Smooth muscle cell (in vitro differentiated cells): ENCODE data around the gene MRPL36. TPM values are rescaled to one million over a fixed set of nuclear protein-coding genes. Genes with fewer than 3 reads are reported as not detected.

Source experiments
- DNase-seq: peaks from one replicate; lab custom pipeline; 2025; ENCODE audit not compliant: unreplicated experiment; lab: John Stamatoyannopoulos, UW
- H2AFZ ChIP-seq: fragments of 200-600 bp; sonication (generic); 2 replicates; pipeline ENCODE4 v1.6.0; 2016; ENCODE audit warnings: antibody characterized with exemption, low read depth, mild to moderate bottlenecking
- H3F3A ChIP-seq: fragments of 200-600 bp; sonication (generic); 2 replicates; pipeline ENCODE4 v1.6.0; 2017; ENCODE audit warnings: antibody characterized with exemption, low read depth
- H3K27ac ChIP-seq: fragments of 200-600 bp; sonication (generic); 2 replicates; pipeline ENCODE4 v1.5.1; 2016; ENCODE audit warnings: low read depth, mild to moderate bottlenecking
- H3K27me3 ChIP-seq: fragments of 200-600 bp; sonication (generic); 2 replicates; pipeline ENCODE4 v1.6.1; 2016; ENCODE audit warnings: low read depth, mild to moderate bottlenecking
- H3K36me3 ChIP-seq: fragments of 200-600 bp; sonication (generic); 2 replicates; pipeline ENCODE4 v1.5.1; 2016; ENCODE audit warnings: low read depth
- H3K4me1 ChIP-seq: fragments of 200-600 bp; sonication (generic); 2 replicates; pipeline ENCODE4 v1.5.1; 2016; ENCODE audit warnings: low read depth
- H3K4me2 ChIP-seq: fragments of 200-600 bp; sonication (generic); 2 replicates; pipeline ENCODE4 v1.6.0; 2016; ENCODE audit warnings: mild to moderate bottlenecking
- H3K4me3 ChIP-seq: fragments of 200-600 bp; sonication (generic); 2 replicates; pipeline ENCODE4 v1.5.1; 2016; ENCODE audit warnings: mild to moderate bottlenecking
- H3K79me2 ChIP-seq: fragments of 200-600 bp; sonication (generic); 2 replicates; pipeline ENCODE4 v1.6.0; 2016; ENCODE audit warnings: low read depth, mild to moderate bottlenecking
- H3K9ac ChIP-seq: fragments of 200-600 bp; sonication (generic); 2 replicates; pipeline ENCODE4 v1.6.0; 2016; ENCODE audit warnings: low read depth
- H3K9me3 ChIP-seq: fragments of 200-600 bp; sonication (generic); replicated peaks from 2 replicates; pipeline ENCODE4 v1.5.1; 2016; ENCODE audit warnings: low read depth
- H4K20me1 ChIP-seq: fragments of 200-600 bp; sonication (generic); 2 replicates; pipeline ENCODE4 v1.6.0; 2016; ENCODE audit warnings: low read depth
- CTCF ChIP-seq: fragments of 200-600 bp; sonication (generic); IDR thresholded peaks from 2 replicates; pipeline ENCODE4 v1.5.1; 2017; ENCODE audit warnings: borderline replicate concordance, mild to moderate bottlenecking, antibody characterized with exemption; ENCODE audit not compliant: insufficient read depth, poor library complexity, severe bottlenecking
- WGBS: methylation state at CpG from one replicate; pipeline ENCODE4 v1.1.7; 2016; ENCODE audit warnings: low lambda C conversion rate; 5-methylcytosine and 5-hydroxymethylcytosine counted together
- polyA plus RNA-seq: library from polyadenylated mRNA; unstranded; fragments of >200 nt; fragmentation: Nextera tagmentation; extraction: Ambion mirVana; gene quantifications from 2 replicates; pipeline ENCODE4 v1.2.1, GENCODE V29; 2016
- total RNA-seq: library from RNA; depleted of rRNA; stranded (reverse); fragments of >200 nt; gene quantifications from 2 replicates; pipeline ENCODE4 v1.2.3, GENCODE V29; 2014

MRPL36 gene
- total and polyA plus RNA-seq, 2 experiments from 2014 or later: 42.9 to 110 TPM

- Histone ChIP-seq H3K79me2 (no peaks in the 10 kb centered on the region), H3K9me3 (no peaks in the 10 kb centered on the region), H3K27me3 (no peaks in the 10 kb centered on the region), H3K4me3 (no peak overlapping the region), H3K36me3 (no peaks in the 10 kb centered on the region), H2AFZ (no peak overlapping the region), H4K20me1 (no peaks in the 10 kb centered on the region), H3K27ac (no peak overlapping the region), H3K9ac (no peak overlapping the region), H3K4me1 (no peaks in the 10 kb centered on the region), H3K4me2 (no peak overlapping the region), H3F3A (no peaks in the 10 kb centered on the region)
- no peak for DNase-seq
- 92% methylated on average over 16 of the region's 16 CpGs for WGBS
- TF ChIP-seq CTCF: no peak
Observed at GRCh38 chr5:1752881-1753280, 46.8 kb downstream of the MRPL36 start.

DNA sequence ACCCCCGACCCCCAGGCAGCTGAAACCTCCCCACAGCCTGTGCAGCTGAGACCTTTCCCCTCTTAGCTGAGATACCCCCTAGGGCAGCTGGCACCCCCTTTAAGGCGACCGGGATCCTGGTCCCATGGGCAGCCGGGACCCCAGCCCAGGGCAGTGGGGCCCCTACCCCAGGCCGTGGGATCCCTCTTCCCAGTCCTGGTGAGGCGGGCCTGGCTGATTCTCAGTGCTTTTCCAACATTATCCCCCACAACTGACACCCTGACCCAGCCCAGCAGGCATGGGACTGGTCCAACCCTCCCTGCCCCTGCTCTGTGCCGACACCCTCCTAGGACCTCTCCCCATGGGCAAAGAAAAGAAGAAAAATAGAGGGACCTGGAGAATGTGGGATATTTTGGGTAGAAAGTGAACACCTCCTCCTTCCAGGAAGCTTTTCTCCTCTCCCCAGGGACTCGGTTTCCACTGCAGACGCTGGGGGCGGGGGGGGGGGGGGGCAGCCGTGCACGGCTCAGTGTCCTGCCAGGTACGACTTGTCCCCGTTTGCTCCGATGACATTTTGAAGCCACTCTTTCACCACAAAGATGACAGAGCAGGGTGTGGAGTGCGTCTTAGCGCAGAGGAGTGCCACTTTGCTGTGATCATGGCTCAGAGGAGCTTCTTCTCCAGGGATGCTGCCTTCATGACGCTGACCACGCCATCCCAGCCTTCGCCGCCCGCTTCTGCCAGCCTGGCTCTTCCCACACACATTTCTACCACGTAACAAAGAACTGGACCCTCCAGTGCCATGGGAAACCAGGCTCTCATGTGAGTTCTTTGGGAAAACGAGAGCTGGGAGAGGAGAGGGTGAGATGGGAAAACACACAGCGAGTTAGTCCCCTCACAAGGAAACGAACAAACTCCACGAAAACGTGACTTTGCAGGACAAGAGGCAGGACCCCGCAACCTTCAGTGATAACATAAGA, 47.5 kb downstream of the MRPL36 start:
- Histone ChIP-seq H3K27ac (no peak overlapping the region), H4K20me1 (no peaks in the 10 kb centered on the region), H3K4me3 (no peak overlapping the region), H3K27me3 (no peaks in the 10 kb centered on the region), H3K79me2 (no peaks in the 10 kb centered on the region), H2AFZ (no peak overlapping the region), H3K4me1 (no peaks in the 10 kb centered on the region), H3K9ac (no peak overlapping the region), H3F3A (no peaks in the 10 kb centered on the region), H3K4me2 (no peak overlapping the region), H3K9me3 (no peaks in the 10 kb centered on the region), H3K36me3 (no peaks in the 10 kb centered on the region)
- WGBS: 91% methylated on average over 27 of the region's 29 CpGs
- no peak for DNase-seq
- no peak for TF ChIP-seq CTCF

GRCh38 chr5:1751026-1751863, 48.4 kb downstream of the MRPL36 start:
- Histone ChIP-seq H3F3A (no peaks in the 10 kb centered on the region), H3K27ac (no peak overlapping the region), H3K4me1 (no peaks in the 10 kb centered on the region), H3K4me3 (no peak overlapping the region), H3K36me3 (no peaks in the 10 kb centered on the region), H3K4me2 (no peak overlapping the region), H3K27me3 (no peaks in the 10 kb centered on the region), H2AFZ (no peak overlapping the region), H3K79me2 (no peaks in the 10 kb centered on the region), H4K20me1 (no peaks in the 10 kb centered on the region), H3K9ac (no peak overlapping the region), H3K9me3 (no peaks in the 10 kb centered on the region)
- no peak for DNase-seq
- no peak for TF ChIP-seq CTCF
- WGBS: 81% methylated on average over 23 of the region's 27 CpGs
